ENCODE results near the gene KRT23.

DNA sequence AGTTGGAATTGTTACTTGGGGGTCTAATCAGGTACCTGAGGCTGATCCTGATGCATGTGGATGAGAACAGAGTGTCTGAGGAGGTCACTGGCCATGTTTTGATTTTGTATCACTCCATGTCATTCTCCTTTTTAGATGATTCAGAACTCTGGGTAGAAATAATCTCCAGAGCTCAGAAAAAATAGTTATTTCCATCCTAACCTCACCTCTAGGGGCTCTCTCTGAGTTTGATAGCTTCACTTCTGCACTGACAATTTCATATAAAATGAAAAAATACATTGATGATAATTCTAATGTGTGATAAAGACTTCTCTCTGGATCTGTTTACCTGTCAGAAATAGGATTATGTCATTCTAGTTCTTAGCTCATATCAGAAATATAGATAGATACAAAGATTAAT lies 64.2 kb downstream of the KRT23 start:
- TF ChIP-seq POLR2AphosphoS5 (IDR thresholded peaks at IDR 0.05; ENCODE audit: borderline replicate concordance, low read depth, low read length) (no peak), EZH2 (IDR thresholded peaks at IDR 0.05) (no peak)
